NCI-H460 (cell line): ENCODE data around the gene ASXL2. TPM values are rescaled to one million over a fixed set of nuclear protein-coding genes. Genes with fewer than 3 reads are reported as not detected.

ENCODE experiments used
- DNase-seq: peaks from one replicate; pipeline ENCODE4 v3.0.0-alpha.2; 2016; ENCODE audit warnings: low read depth; ENCODE audit errors: extremely low read depth
- small RNA-seq, 2 experiments: library from RNA; depleted of rRNA; stranded (forward); fragments of <200 nt; gene quantifications; one replicate each; pipeline ENCODE3, GENCODE V24; 2014
- total RNA-seq: library from RNA; depleted of rRNA; stranded (reverse); fragments of >200 nt; shearing (Covaris generic); gene quantifications from 2 replicates; pipeline ENCODE4 v1.2.3, GENCODE V29; 2014; rRNA removed

The ASXL2 gene
- total RNA-seq, 1 experiment from 2014 or later = 18.8 TPM

DNA sequence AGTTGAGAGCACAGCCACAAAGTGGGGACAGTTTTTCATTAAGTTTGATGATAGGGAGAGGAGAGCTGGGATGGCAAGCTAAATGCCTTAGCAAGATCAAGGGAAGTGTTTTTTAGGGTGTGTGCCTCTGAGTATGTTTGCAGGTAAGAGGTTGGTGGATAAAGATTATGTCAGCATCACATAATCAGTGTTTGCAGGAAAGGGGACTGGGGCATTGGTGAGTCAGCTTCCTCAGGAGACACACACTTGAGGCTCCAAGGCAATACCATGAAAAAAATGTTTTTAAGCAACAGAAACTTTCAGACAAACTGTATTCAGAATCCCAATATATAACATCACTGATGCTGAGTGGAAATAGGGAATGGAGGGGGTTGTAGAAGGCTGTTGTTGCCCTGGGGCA, 179.5 kb downstream of the ASXL2 start:
- DNase-seq = no peak

DNA sequence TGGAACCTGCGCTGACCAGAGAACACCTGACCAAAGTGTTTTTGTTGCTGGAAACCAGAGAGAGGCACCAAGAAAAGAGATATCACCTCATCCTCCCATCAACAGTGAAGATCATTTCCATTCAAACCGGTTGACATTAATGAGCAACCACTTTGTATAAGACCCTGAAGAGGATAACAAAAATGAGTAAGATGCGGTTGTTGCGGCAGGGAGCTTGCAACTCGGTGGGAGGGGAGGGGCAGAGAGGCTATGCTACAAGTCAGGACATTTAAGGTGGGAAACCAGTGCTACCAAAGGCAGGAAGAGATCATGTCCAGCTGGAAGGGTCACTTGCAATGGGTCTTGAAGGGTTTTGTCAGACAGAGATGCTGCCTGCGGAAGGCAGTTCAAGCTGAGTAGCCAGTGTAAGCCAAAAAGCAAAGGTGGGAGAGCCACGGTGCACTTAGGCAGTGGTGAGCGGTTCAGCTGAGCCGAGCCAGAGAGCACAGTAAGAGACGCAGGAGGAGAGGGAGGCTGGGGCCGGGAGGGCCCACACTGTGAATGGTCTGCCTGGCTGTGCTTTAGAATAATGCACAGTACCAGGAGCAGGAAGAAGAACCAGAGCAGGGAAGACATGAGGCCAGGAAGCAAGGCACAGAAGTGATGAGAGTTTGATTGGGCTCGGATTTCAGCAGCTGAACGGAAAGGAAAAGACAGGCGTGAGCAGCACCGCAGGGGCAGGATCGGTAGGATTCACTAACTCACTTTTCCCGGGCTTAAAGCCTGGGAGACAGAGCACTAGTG, 180.5 kb downstream of the ASXL2 start:
- no peak for DNase-seq

DNA sequence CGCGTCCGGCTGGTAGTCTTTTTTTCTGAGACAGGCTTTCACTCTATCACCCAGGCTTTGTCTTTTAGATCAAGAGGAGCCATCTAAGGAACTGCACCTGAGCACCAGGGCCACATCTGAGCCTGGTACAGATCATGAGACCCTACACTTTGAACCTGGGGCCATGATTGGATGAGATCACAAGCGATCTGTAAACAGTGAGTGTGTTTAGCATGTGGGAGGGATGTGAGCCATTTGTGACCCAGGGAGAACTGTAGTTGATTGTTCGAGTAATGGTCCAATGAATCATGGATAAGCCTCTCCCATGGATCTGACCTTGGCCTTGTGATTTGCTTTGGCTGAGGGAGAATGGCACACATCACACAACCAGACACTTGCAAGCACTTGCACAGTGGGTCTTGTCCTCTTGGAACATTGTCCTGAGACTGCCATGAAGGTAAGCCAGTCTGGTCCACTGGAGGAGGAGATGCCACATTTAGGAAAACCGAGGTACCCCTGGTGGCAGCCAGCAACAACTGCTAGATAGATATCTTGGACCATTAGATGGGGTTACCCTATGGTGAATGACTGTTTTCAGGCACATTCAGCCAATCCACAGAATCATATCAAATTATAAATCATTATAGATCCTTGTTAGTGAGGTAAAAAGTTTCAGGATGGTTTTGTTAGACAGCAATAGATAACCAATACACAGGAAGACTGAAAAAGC, 185.4 kb downstream of the ASXL2 start:
- DNase-seq = no peak

DNA sequence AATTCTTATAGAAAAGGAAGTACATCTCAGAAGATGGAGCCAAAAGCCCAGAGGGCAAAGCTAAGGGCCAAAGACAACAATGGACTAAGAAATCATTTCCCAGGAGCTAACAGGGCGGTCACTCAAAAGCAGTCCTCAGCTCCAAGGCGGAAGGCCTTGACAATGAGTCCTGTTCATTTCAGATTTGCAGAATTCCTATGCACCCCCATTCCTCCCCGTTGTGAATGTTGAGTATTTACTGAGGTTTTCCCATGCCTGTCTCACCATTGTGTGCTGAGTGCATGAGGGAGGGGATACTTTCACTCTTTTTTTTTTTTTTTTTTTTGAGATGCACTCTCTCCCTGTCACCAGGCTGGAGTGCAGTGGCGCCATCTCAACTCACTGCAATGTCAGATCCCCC, 186.1 kb downstream of the ASXL2 start:
- DNase-seq = peak; percentile 22

DNA sequence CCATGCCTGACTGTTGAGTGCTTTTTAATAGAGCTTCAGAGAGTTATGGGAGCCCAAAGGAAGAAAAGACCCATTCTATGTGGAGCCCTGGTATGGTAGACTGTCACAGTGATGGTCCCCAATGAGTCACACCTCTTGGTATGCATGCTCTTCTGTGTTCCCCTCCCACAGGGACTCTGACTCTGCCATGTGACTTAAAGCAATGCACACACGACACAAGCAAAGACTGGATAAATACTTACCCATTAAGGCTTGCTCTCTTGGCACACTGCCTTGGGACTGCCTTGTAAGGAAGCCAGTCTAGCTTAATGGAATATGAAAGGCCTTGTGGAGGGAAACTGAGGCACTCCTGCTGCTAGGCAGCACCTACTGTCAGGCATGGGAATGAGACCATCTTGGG, 188.2 kb downstream of the ASXL2 start:
- DNase-seq = no peak

DNA sequence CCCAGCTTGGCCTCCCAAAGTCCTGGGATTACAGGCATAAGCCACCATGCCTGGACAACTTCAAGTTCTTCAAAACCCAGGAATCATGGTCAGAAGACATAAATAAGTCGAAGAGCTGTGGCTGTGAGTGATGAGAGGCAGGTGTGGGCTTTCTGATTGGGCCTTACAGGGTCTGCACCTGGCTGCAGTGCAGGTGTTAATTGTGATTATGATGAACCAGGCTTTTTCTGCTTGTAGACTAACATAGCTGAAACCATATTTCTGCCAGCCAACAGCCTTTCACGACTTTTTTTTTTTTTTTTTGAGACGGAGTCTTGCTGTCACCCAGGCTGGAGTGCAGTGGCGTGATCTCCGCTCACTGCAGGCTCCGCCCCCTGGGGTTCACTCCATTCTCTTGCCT, 190.1 kb downstream of the ASXL2 start:
- no peak for DNase-seq

DNA sequence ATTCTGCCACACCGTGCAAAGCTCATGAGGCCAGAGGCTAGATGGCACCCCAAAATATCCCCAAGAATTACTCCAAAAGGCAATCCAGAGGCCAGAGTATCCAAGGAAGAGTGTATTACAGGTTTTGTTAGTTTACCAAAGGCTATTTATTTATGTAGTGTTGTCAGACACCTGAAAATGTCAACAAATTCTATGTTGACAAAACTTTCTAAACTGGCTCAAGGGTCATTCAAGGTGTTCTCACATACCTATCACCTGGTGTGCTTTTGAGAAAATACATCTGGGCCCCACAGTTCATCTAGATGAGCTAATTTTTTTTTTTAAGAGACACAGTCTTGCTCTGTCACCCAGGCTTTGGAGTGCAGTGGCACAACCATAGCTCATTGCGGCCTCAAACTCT, 192.5 kb downstream of the ASXL2 start:
- DNase-seq = no peak

DNA sequence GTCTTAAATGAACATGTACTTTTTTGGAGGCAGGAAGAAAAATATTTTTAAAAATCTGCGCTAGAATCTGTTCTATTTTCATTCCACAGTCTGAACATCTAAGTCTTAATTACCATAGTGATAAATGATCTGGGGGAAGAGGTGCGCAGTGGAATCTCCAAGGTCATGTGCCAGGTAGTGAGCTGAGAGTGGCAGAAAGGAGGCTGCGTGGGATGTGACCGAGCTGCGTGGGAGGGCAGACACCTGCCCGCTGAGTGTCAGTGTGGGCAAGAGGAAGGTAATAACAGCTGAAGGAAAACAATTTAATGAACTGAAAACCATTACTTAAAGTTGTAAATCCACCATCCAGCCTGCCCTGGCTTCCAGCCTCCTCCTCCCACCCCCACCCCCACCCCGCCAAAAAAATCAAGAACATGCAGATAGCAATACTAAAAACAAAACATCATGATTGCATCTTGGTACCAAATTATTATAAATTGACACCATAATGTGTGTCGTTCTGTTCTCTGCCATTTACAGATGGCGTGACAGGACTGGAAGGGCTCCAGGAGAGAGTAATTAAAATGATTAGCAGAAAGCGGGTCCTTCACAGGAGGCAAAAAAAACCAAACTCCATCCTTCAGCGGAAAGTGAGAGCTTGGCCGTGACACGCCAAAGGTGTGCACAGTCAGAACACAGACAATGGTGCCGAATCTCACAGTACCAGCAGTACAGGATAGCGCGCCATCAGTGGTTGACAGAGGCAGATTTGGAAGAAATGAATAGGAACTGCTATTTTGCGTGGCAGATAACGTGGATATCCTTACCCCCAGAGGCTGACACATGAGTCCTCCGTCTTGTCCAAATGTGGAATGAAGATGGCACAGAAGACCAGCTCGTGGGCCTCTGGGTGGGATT, 193.5 kb downstream of the ASXL2 start:
- no peak for DNase-seq

Small RNA genes lying within 50 kb of the gene (small RNA-seq; reads per million reads assigned to genes)
- gene NDUFB4P4 (0 reads per million in 2 experiments), gene RF00019 (0 reads per million in 2 experiments)

Other genes with a start within 250 kb of the ASXL2 start
- gene DTNB, start 204.9 kb downstream of the ASXL2 start, total RNA-seq = 10.4 and 10.7 TPM in 2 replicates
- gene KIF3C, start 104.0 kb upstream of the ASXL2 start, total RNA-seq = 5.2 and 6.9 TPM in 2 replicates
- 256 and 270 TPM in 2 replicates for gene RAB10, start 155.6 kb upstream of the ASXL2 start, total RNA-seq